Mesenchymal stem cell (in vitro differentiated cells and primary cell): ENCODE data around the gene PLXND1.

ENCODE experiments used
- DNase-seq: peaks from one replicate; pipeline ENCODE4 v3.0.0-alpha.2; 2013
- H2AFZ ChIP-seq: one replicate; pipeline ENCODE4 v1.6.1; 2013; ENCODE audit warnings: low read depth, mild to moderate bottlenecking, control low read depth, inconsistent platforms, low read length, moderate library complexity
- H2AK5ac ChIP-seq: 2 replicates; pipeline ENCODE4 v1.6.1; 2013; ENCODE audit warnings: low read length, moderate library complexity, mild to moderate bottlenecking, inconsistent platforms; ENCODE audit not compliant: severe bottlenecking
- H2BK120ac ChIP-seq: one replicate; pipeline ENCODE4 v1.6.1; 2013; ENCODE audit warnings: low read depth, mild to moderate bottlenecking, inconsistent platforms, low read length, moderate library complexity
- H2BK12ac ChIP-seq, 2 experiments: one replicate each; pipeline ENCODE4 v1.6.1; 2013; ENCODE audit warnings: inconsistent platforms in 2 of 2, low read length in 2 of 2, mild to moderate bottlenecking in 2 of 2, moderate library complexity in 2 of 2, control low read depth in 1 of 2
- H2BK15ac ChIP-seq: one replicate; pipeline ENCODE4 v1.6.1; 2013; ENCODE audit warnings: mild to moderate bottlenecking, low read depth, inconsistent platforms; ENCODE audit not compliant: poor library complexity, severe bottlenecking
- H2BK5ac ChIP-seq: 2 replicates; pipeline ENCODE4 v1.6.1; 2013; ENCODE audit warnings: low read depth, mild to moderate bottlenecking, low read length, control low read depth, inconsistent platforms; ENCODE audit not compliant: poor library complexity, severe bottlenecking
- H3K14ac ChIP-seq, 2 experiments: one replicate each; pipeline ENCODE4 v1.6.1; 2013; ENCODE audit warnings: inconsistent platforms in 2 of 2, low read length in 2 of 2, control low read depth in 1 of 2, mild to moderate bottlenecking in 1 of 2, moderate library complexity in 1 of 2
- H3K18ac ChIP-seq, 2 experiments: one replicate each; pipeline ENCODE4 v1.6.1; 2013; ENCODE audit warnings: inconsistent platforms in 2 of 2, low read length in 2 of 2, control low read depth in 1 of 2, low read depth in 1 of 2, mild to moderate bottlenecking in 1 of 2
- H3K23ac ChIP-seq, 2 experiments: one replicate each; pipeline ENCODE4 v1.6.1; 2013; ENCODE audit warnings: inconsistent platforms in 2 of 2, low read length in 2 of 2, mild to moderate bottlenecking in 2 of 2, moderate library complexity in 2 of 2, control low read depth in 1 of 2
- H3K27ac ChIP-seq: 2 replicates; pipeline ENCODE4 v1.5.1; 2013; ENCODE audit warnings: mild to moderate bottlenecking, moderate library complexity, low read length, control low read depth, inconsistent platforms; ENCODE audit not compliant: poor library complexity, severe bottlenecking
- H3K27me3 ChIP-seq, 2 experiments: 2 replicates each; pipeline versions ENCODE4 v1.6.1 to v1.7.0; 2013; ENCODE audit warnings: low read length in 2 of 2, mild to moderate bottlenecking in 2 of 2, moderate library complexity in 2 of 2, control low read depth in 1 of 2, inconsistent platforms in 1 of 2; ENCODE audit not compliant: control insufficient read depth in 1 of 2, insufficient read depth in 1 of 2
- H3K36me3 ChIP-seq, 2 experiments: 2 replicates each; pipeline versions ENCODE4 v1.6.1 to v1.7.0; 2013; ENCODE audit warnings: low read length in 2 of 2, control low read depth in 1 of 2, inconsistent platforms in 1 of 2, low read depth in 1 of 2, mild to moderate bottlenecking in 1 of 2; ENCODE audit not compliant: insufficient read depth in 2 of 2, control insufficient read depth in 1 of 2
- H3K4ac ChIP-seq, 2 experiments: one replicate each; pipeline ENCODE4 v1.6.1; 2013; ENCODE audit warnings: inconsistent platforms in 2 of 2, low read length in 2 of 2, mild to moderate bottlenecking in 2 of 2, moderate library complexity in 2 of 2, control low read depth in 1 of 2, low read depth in 1 of 2
- H3K4me1 ChIP-seq: 2 replicates; pipeline ENCODE4 v1.6.1; 2013; ENCODE audit warnings: low read depth, low read length, control low read depth; ENCODE audit not compliant: control insufficient read depth, insufficient read depth
- H3K4me2 ChIP-seq: 2 replicates; pipeline ENCODE4 v1.6.1; 2013; ENCODE audit warnings: low read length, mild to moderate bottlenecking, inconsistent platforms; ENCODE audit not compliant: poor library complexity, severe bottlenecking
- H3K4me3 ChIP-seq, 2 experiments: 2 replicates each; pipeline versions ENCODE4 v1.5.1 to v1.7.0; 2013; ENCODE audit warnings: low read length in 2 of 2, mild to moderate bottlenecking in 2 of 2, control low read depth in 1 of 2, low read depth in 1 of 2; ENCODE audit not compliant: insufficient read depth in 1 of 2
- H3K79me1 ChIP-seq: replicated peaks from 2 replicates; pipeline ENCODE4 v1.6.1; 2013; ENCODE audit warnings: mild to moderate bottlenecking, control low read depth, low read length, inconsistent platforms; ENCODE audit not compliant: poor library complexity, severe bottlenecking
- H3K9ac ChIP-seq: 2 replicates; pipeline ENCODE4 v1.7.0; 2013; ENCODE audit warnings: mild to moderate bottlenecking, low read length, moderate library complexity
- H3K9me3 ChIP-seq: 2 replicates; pipeline ENCODE4 v1.7.0; 2013; ENCODE audit warnings: mild to moderate bottlenecking, low read length; ENCODE audit not compliant: control insufficient read depth
- H4K8ac ChIP-seq: one replicate; pipeline ENCODE4 v1.6.1; 2013; ENCODE audit warnings: inconsistent platforms, mild to moderate bottlenecking, low read length, moderate library complexity
- H4K91ac ChIP-seq: one replicate; pipeline ENCODE4 v1.6.1; 2013; ENCODE audit warnings: mild to moderate bottlenecking, low read length, inconsistent platforms
- WGBS: methylation state at CpG from one replicate; pipeline ENCODE4 v1.1.7; 2013; ENCODE audit warnings: mixed read lengths; 5-methylcytosine and 5-hydroxymethylcytosine counted together

The PLXND1 gene

DNA sequence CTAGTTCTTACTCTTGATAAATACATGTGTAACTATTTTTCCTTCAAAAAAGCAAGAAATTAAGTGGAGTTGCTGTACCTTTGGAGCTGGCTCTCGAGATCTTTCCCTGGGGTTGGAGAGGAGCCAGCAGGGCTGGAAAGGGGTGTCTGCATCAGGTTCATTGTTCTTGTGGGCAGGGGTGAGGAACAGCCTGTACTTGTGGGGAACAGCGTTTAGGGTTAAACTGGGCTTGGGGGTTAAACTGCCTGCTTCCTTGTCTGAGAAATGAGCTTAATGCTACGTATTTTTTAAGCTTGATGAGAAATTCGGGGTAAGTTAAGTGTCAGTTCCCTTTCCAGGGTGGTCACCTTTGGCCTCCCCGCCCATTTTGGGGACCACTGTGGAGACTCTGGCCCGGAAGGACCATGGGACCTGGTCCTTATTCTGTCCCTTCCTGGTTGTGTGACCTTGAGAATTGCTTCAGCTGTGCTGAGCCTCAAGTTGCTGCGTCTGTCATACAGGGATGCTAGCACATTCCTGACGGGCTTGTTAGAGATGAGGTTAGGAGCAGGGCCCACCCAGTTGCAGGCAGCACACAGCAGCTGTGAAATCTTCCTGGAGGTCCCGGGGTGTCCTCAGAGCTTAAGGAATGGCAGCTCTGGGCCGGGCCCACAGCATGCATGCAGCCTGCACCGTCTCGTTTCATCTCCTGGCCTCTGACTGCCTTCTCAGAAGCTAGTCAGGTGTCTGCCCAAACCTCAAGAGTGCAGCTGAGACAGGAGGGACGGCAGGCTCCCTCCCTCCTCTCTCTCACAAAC is 51.9 kb downstream of the PLXND1 start:
- H3K9ac ChIP-seq: no peak overlapping the region
- no peaks in the 10 kb centered on the region for H3K27me3 ChIP-seq
- H3K79me1 ChIP-seq: peaks cover 3% of the 10 kb centered on the region
- H3K14ac ChIP-seq: no peak overlapping the region
- no peak overlapping the region for H4K91ac ChIP-seq
- no peaks in the 10 kb centered on the region for H3K9me3 ChIP-seq
- H2BK5ac ChIP-seq: no peak overlapping the region
- peaks cover 43 to 45% of the 10 kb centered on the region in 2 experiments for H3K36me3 ChIP-seq
- no peak overlapping the region for H2BK15ac ChIP-seq
- peak overlapping the region in 1 of 2 experiments; percentile 18 for H3K18ac ChIP-seq
- H2AFZ ChIP-seq: no peak overlapping the region
- WGBS: 73% methylated on average over 13 of the region's 13 CpGs
- H3K4me1 ChIP-seq: peaks cover 60% of the 10 kb centered on the region
- H3K4ac ChIP-seq: no peak overlapping the region
- no peak overlapping the region for H2BK12ac ChIP-seq
- peak overlapping the region; percentile 70 for H2AK5ac ChIP-seq
- peak overlapping the region; percentile 17 for H3K27ac ChIP-seq
- H3K4me2 ChIP-seq: no peak overlapping the region
- DNase-seq: no peak
- H2BK120ac ChIP-seq: no peak overlapping the region
- H3K23ac ChIP-seq: peak overlapping the region in 1 of 2 experiments; percentile 85
- no peak overlapping the region for H4K8ac ChIP-seq
- H3K4me3 ChIP-seq: no peak overlapping the region

DNA sequence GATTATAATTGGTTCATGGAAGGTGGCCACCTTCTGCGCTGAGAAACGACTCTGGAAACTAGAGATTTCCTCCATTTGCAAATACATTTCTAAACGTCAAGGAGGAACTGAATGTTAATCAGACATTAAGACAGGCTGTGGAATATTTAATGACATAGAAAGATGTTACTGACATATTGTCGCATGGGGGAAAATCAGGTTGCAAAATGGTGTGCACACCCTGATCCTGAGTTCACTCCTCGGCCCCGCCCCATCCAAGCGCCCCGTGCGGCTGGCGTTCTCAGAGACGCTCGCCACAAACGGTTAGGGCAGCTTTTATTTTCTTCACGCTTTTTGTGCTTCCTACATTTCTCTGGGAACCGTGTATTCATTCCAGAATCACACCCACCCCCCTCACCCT is 52.8 kb downstream of the PLXND1 start:
- Histone ChIP-seq H3K4me3 (no peak overlapping the region), H3K4ac (no peak overlapping the region), H2BK5ac (no peak overlapping the region), H3K27me3 (no peaks in the 10 kb centered on the region), H4K8ac (no peak overlapping the region), H3K9me3 (no peaks in the 10 kb centered on the region), H3K4me2 (no peak overlapping the region), H2BK15ac (peak overlapping the region; percentile 20), H3K36me3 (peaks cover 37 to 38% of the 10 kb centered on the region in 2 experiments), H2BK120ac (no peak overlapping the region), H3K18ac (no peak overlapping the region), H4K91ac (no peak overlapping the region), H3K14ac (no peak overlapping the region), H2BK12ac (no peak overlapping the region), H3K4me1 (peaks cover 55% of the 10 kb centered on the region), H3K79me1 (peaks cover 3% of the 10 kb centered on the region), H3K9ac (no peak overlapping the region), H2AK5ac (no peak overlapping the region), H2AFZ (no peak overlapping the region), H3K23ac (no peak overlapping the region), H3K27ac (no peak overlapping the region)
- no peak for DNase-seq
- WGBS: 95% methylated on average over 12 of the region's 15 CpGs

DNA sequence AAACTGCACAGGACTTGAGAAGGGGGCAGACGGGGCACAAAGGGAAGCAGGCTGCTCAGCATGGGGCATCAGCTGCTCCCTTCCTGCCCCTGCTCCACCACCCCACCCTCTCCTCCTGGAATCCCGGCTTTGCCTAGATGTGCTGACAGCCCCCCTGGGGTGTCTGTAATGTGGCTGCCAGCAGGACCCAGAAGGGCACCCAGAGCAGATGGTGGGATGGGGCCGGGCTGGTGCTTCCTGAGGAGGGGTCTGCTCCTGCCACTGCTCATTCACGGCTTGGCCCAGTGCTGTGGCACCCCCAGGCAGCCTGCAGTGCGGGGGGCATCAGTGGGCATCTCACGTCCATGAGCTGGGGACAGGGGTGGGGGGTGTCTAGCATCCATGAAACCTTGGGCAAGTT is 53.3 kb downstream of the PLXND1 start:
- H3K4me3 ChIP-seq: no peak overlapping the region
- DNase-seq: no peak
- peaks cover 3% of the 10 kb centered on the region for H3K79me1 ChIP-seq
- no peak overlapping the region for H3K27ac ChIP-seq
- H4K8ac ChIP-seq: peak overlapping the region; percentile 80
- H4K91ac ChIP-seq: no peak overlapping the region
- H3K4ac ChIP-seq: no peak overlapping the region
- H3K23ac ChIP-seq: no peak overlapping the region
- H2BK12ac ChIP-seq: peak overlapping the region; percentile 4 to 51
- no peak overlapping the region for H2BK15ac ChIP-seq
- H2BK120ac ChIP-seq: peak overlapping the region; percentile 11
- no peak overlapping the region for H2BK5ac ChIP-seq
- WGBS: 68% methylated on average over 6 of the region's 6 CpGs
- H3K14ac ChIP-seq: peak overlapping the region in 1 of 2 experiments; percentile 3
- no peak overlapping the region for H3K4me2 ChIP-seq
- H2AFZ ChIP-seq: no peak overlapping the region
- H3K36me3 ChIP-seq: peaks cover 33 to 34% of the 10 kb centered on the region in 2 experiments
- H3K9me3 ChIP-seq: no peaks in the 10 kb centered on the region
- peak overlapping the region; percentile 5 to 55 for H3K18ac ChIP-seq
- H3K27me3 ChIP-seq: no peaks in the 10 kb centered on the region
- peaks cover 50% of the 10 kb centered on the region for H3K4me1 ChIP-seq
- H2AK5ac ChIP-seq: peak overlapping the region; percentile 18
- H3K9ac ChIP-seq: no peak overlapping the region

DNA sequence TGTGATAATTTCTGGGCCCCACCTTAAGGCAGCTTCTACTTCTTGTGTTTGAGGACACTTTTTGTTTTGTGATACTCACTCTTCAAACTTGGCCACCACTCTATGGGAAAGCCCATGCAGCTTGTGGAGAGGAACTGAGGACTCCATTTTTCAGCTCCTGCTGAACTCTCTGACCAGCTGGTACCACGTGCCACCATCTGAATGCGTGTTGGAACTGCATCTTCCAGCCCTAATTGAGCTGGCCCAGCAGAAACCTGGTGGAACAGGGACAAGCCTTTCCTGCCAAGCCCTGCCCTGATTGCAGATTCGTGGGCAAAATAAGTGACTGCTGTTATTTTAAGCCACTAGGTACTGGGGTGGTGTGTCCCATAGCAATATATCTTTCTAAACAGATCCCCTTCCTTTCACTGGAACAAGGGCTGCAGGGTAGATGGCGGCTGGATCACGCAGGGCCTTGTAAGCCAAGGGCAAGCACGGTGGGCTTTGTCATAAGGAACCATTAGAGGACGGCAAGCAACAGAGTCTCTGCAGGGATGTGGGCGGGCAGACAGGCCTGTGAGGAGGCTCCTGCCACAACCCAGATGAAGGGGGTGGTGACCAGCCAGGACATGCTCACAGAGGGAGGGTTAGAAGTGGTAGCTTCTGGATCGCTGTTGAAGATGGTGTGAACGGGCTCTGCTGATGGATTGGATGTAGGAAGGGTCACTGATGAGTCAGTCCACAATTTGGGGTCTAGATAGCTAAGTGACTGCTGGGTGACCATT is 54.0 kb downstream of the PLXND1 start:
- H2AK5ac ChIP-seq: no peak overlapping the region
- H3K14ac ChIP-seq: peak overlapping the region in 1 of 2 experiments; percentile 3
- H3K36me3 ChIP-seq: peaks cover 26 to 27% of the 10 kb centered on the region in 2 experiments
- H3K18ac ChIP-seq: peak overlapping the region; percentile 13 to 55
- H3K4me2 ChIP-seq: no peak overlapping the region
- peaks cover 3% of the 10 kb centered on the region for H3K79me1 ChIP-seq
- no peak overlapping the region for H3K4ac ChIP-seq
- H2AFZ ChIP-seq: no peak overlapping the region
- H2BK15ac ChIP-seq: peak overlapping the region; percentile 6
- H3K4me3 ChIP-seq: no peak overlapping the region
- H3K23ac ChIP-seq: no peak overlapping the region
- no peaks in the 10 kb centered on the region for H3K9me3 ChIP-seq
- no peak overlapping the region for H3K9ac ChIP-seq
- 67% methylated on average over 9 of the region's 10 CpGs for whole genome bisulfite sequencing
- peak overlapping the region; percentile 11 for H2BK120ac ChIP-seq
- H3K4me1 ChIP-seq: peaks cover 43% of the 10 kb centered on the region
- H3K27me3 ChIP-seq: no peaks in the 10 kb centered on the region
- H4K91ac ChIP-seq: no peak overlapping the region
- peak overlapping the region; percentile 80 for H4K8ac ChIP-seq
- no peak overlapping the region for H3K27ac ChIP-seq
- H2BK5ac ChIP-seq: no peak overlapping the region
- peak overlapping the region in 1 of 2 experiments; percentile 51 for H2BK12ac ChIP-seq
- no peak for DNase-seq
